Activated T-cell treated with anti-CD3 and anti-CD28 coated beads for 1 hour (primary cell): ENCODE data around the gene SLC35D1.
"Not testable (repeated sequence)": the region's sequence is repeated elsewhere in the genome, so short reads cannot be mapped to it uniquely, and the experiment has no call there.

Experiments
- DNase-seq: peaks from one replicate; pipeline ENCODE4 v3.0.0-alpha.2; 2020; ENCODE audit warnings: low read depth

SLC35D1 gene

GRCh38 chr1:66985835-66986234, 68.1 kb downstream of the SLC35D1 start:
- DNase-seq: no peak

- no peak for DNase-seq
Measured at GRCh38 chr1:66984491-66984890, 69.5 kb downstream of the SLC35D1 start.

- DNase-seq: no peak
Measured at GRCh38 chr1:66982561-66983260, 71.2 kb downstream of the SLC35D1 start.

- peak; percentile 29 for DNase-seq
Measured at GRCh38 chr1:66981679-66982078, 72.3 kb downstream of the SLC35D1 start.

- DNase-seq: no peak
Measured at GRCh38 chr1:66980745-66981367, 73.1 kb downstream of the SLC35D1 start.

- not testable (repeated sequence) for DNase-seq
Measured at GRCh38 chr1:66979621-66980020, 74.3 kb downstream of the SLC35D1 start.

GRCh38 chr1:66978201-66978600, 75.7 kb downstream of the SLC35D1 start:
- DNase-seq: no peak

- no peak for DNase-seq
Measured at GRCh38 chr1:66968574-66968973, 85.4 kb downstream of the SLC35D1 start.

- DNase-seq: not testable (repeated sequence)
Measured at GRCh38 chr1:66966188-66966873, 87.6 kb downstream of the SLC35D1 start.

- DNase-seq: no peak
Measured at GRCh38 chr1:66957938-66958337, 96.0 kb downstream of the SLC35D1 start.

- no peak for DNase-seq
Measured at GRCh38 chr1:66954208-66954607, 99.7 kb downstream of the SLC35D1 start.

- DNase-seq: no peak
Measured at GRCh38 chr1:66951513-66951912, 102.4 kb downstream of the SLC35D1 start.
